ENCODE results near the gene KLHL22.

DNA sequence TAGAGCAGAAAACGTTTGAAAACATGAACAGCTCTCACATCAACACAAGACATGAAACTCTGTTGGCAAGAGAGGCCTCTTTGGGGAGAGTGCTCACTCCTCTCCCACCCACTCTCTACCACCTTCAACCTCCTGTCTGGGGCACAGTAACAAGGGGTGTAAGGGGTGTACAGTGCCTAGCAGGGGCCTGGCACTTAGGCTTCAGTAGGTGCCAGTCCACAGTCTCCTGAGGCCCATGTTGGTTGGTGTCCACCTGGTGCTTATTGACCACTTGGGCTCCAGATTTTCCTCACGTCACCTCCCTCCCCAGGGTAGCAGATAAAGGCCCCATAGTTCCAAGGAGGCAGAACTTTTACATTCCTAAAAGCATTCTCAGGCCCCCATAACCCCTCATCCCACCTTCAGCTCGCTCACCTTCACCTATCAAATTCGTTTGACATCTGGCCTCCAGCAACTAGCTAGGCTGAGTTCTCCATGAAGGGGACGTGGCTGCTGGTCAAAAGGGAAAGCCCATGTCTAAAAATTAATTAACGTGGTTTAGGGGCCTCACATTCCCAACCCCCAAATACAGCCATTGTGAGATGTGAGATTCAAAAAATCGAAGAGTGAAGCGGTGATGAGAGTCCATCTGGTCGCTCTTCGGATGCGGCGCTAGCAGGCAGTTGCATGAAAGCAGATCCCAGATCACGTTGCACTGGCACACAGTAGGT, 11.1 kb upstream of the KLHL22 start:
- no peak for TF ChIP-seq CTCF (IDR thresholded peaks at IDR 0.05)
- TF ChIP-seq EZH2 (IDR thresholded peaks at IDR 0.05): no peak
